K562 (cell line): ENCODE results near the gene NCKAP1. TPM values are rescaled to one million over a fixed set of nuclear protein-coding genes. Genes with fewer than 3 reads are reported as not detected.

Experiments
- ATAC-seq: fragments of 200-7000 bp; cut with Tn5 transposase; 3 replicates; pipeline ENCODE4 v1.9.1; 2020; ENCODE audit warnings: moderate library complexity
- BruUV-seq: library from RNA; stranded (reverse); fragments of 400-500 nt; replicated peaks from 2 replicates; lab custom pipeline; 2021; lab: Mats Ljungman, UMichigan
- CTCF ChIA-PET: fragments of 300-600 bp; formaldehyde crosslinking; extraction: SDS; loops from one replicate; lab custom pipeline; 2021; ENCODE audit warnings: low intra/inter-chr PET ratio; lab: Yijun Ruan, JAX
- POLR2A ChIA-PET: fragments of 300-600, 350-650 bp; sonication (Branson Sonifier 250); formaldehyde crosslinking; extraction: SDS; loops from one replicate; lab custom pipeline; 2021; ENCODE audit warnings: antibody characterized with exemption, inconsistent platforms; lab: Yijun Ruan, JAX
- DNase-seq, 4 experiments: peaks; one replicate each; pipeline versions ENCODE4 v3.0.0 to v3.0.0-alpha.2; 2011 to 2018; ENCODE audit warnings: low spot score in 3 of 4, mixed read lengths in 3 of 4; ENCODE audit errors: extremely low read depth in 1 of 4
- FAIRE-seq: peaks from 2 replicates; lab custom pipeline; 2011; peaks lifted over from hg19 to GRCh38; lab: Jason Lieb, UNC
- H2AFZ ChIP-seq: 2 replicates; pipeline ENCODE4 v1.6.0; 2011; ENCODE audit warnings: low read depth, low read length, control low read depth, inconsistent platforms
- H3K27ac ChIP-seq: fragments of 200-600 bp; 3 replicates; pipeline ENCODE4 v1.8.0; 2011; ENCODE audit warnings: low read depth, mild to moderate bottlenecking, control low read depth, inconsistent platforms, low read length, moderate library complexity, mixed read lengths; ENCODE audit errors: extremely low read depth
- H3K27me3 ChIP-seq, 2 experiments: fragments of 300-600 bp in 1 of 2; 2 replicates in 1 of 2; 3 replicates in 1 of 2; pipeline versions ENCODE4 v1.6.0 to v1.8.0; 2011; ENCODE audit warnings: inconsistent platforms in 2 of 2, low read length in 2 of 2, mild to moderate bottlenecking in 1 of 2, mixed read lengths in 1 of 2, moderate library complexity in 1 of 2; ENCODE audit not compliant: control insufficient read depth in 2 of 2, insufficient read depth in 2 of 2
- H3K36me3 ChIP-seq: fragments of 300-600 bp; 3 replicates; pipeline ENCODE4 v1.8.0; 2011; ENCODE audit warnings: mild to moderate bottlenecking, low read length, inconsistent platforms; ENCODE audit not compliant: control insufficient read depth, insufficient read depth
- H3K4me1 ChIP-seq, 2 experiments: fragments of 200-600 bp in 1 of 2; replicated peaks in 1 of 2; 2 replicates in 1 of 2; 3 replicates in 1 of 2; pipeline versions ENCODE4 v1.5.1 to v1.8.0; 2011; ENCODE audit warnings: inconsistent platforms in 2 of 2, low read length in 2 of 2, mild to moderate bottlenecking in 1 of 2, mixed read lengths in 1 of 2, moderate library complexity in 1 of 2; ENCODE audit not compliant: control insufficient read depth in 2 of 2, insufficient read depth in 2 of 2
- H3K4me2 ChIP-seq: 2 replicates; pipeline ENCODE4 v1.6.1; 2011; ENCODE audit warnings: low read length, control low read depth, inconsistent platforms, mixed read lengths; ENCODE audit not compliant: insufficient read depth
- H3K4me3 ChIP-seq: fragments of 200-600 bp; sonication (generic), shearing (Covaris generic); 2 replicates; pipeline ENCODE4 v1.5.1; 2016; ENCODE audit warnings: control low read depth, inconsistent platforms
- H3K79me2 ChIP-seq: fragments of 200-600 bp; 3 replicates; pipeline ENCODE4 v1.8.0; 2011; ENCODE audit warnings: low read length, inconsistent platforms; ENCODE audit not compliant: control insufficient read depth, insufficient read depth
- H3K9ac ChIP-seq, 2 experiments: 2 replicates each; pipeline versions ENCODE4 v1.6.0 to v1.6.1; 2011; ENCODE audit warnings: low read depth in 2 of 2, low read length in 2 of 2, control low read depth in 1 of 2, inconsistent platforms in 1 of 2, mild to moderate bottlenecking in 1 of 2, mixed read lengths in 1 of 2; ENCODE audit not compliant: insufficient read depth in 1 of 2
- H3K9me1 ChIP-seq: one replicate; pipeline ENCODE4 v1.6.0; 2011; ENCODE audit warnings: inconsistent platforms, mild to moderate bottlenecking, low read length, moderate library complexity; ENCODE audit not compliant: control insufficient read depth, insufficient read depth
- H3K9me3 ChIP-seq: replicated peaks from 2 replicates; pipeline ENCODE4 v1.5.1; 2011; ENCODE audit warnings: low read depth, low read length, inconsistent platforms; ENCODE audit not compliant: control insufficient read depth, insufficient read depth
- H4K20me1 ChIP-seq: replicated peaks from 2 replicates; pipeline ENCODE4 v1.6.1; 2011; ENCODE audit warnings: low read length, inconsistent platforms, mixed read lengths; ENCODE audit not compliant: control insufficient read depth, insufficient read depth
- CREB1 ChIP-seq, 2 experiments: sonication (generic) in 1 of 2; formaldehyde crosslinking in 1 of 2; IDR thresholded peaks; 2 replicates each; pipeline versions ENCODE4 v1.6.1 to v1.8.0; 2012 to 2022; ENCODE audit warnings: inconsistent platforms in 1 of 2, mild to moderate bottlenecking in 1 of 2, missing genetic modification reagents in 1 of 2, moderate library complexity in 1 of 2
- FOXK2 ChIP-seq, 2 experiments: fragments of 450-650 bp; IDR thresholded peaks in 1 of 2; conservative IDR thresholded peaks in 1 of 2; 2 replicates each; pipeline ENCODE4 v1.6.1; 2016; ENCODE audit warnings: low read depth in 2 of 2, mild to moderate bottlenecking in 1 of 2
- MCM5 ChIP-seq: fragments of 450-650 bp; IDR thresholded peaks from 2 replicates; pipeline ENCODE4 v1.6.1; 2016; ENCODE audit warnings: low read depth
- MCM7 ChIP-seq, 2 experiments: fragments of 450-650 bp; IDR thresholded peaks; 2 replicates each; pipeline ENCODE4 v1.6.1; 2016 to 2018
- MYBL2 ChIP-seq, 2 experiments: fragments of 450-650 bp in 1 of 2; sonication (generic) in 1 of 2; formaldehyde crosslinking in 1 of 2; IDR thresholded peaks; 2 replicates each; pipeline versions ENCODE4 v1.6.1 to v1.8.1; 2017 to 2022; ENCODE audit warnings: borderline replicate concordance in 1 of 2, inconsistent platforms in 1 of 2, low read depth in 1 of 2, mild to moderate bottlenecking in 1 of 2, missing genetic modification reagents in 1 of 2, moderate library complexity in 1 of 2
- TSC22D4 ChIP-seq: fragments of 450-650 bp; IDR thresholded peaks from 2 replicates; pipeline ENCODE4 v1.6.1; 2016; ENCODE audit warnings: missing genetic modification characterization, missing biosample characterization, control low read depth
- ZNF717 ChIP-seq: fragments of 250-450 bp; sonication (Bioruptor Pico); IDR thresholded peaks from 2 replicates; pipeline ENCODE4 v1.5.0; 2021
- in situ Hi-C: fragments of 300-500 bp; cut with MboI; formaldehyde crosslinking; loops from 4 replicates; pipeline ENCODE4 v1.15.0; 2018; ENCODE audit warnings: inconsistent platforms, mixed read lengths
- intact Hi-C: fragments of 100-400 bp; cut with micrococcal nuclease; formaldehyde crosslinking; loops from 2 replicates; pipeline ENCODE4 v1.14.2; 2022
- polyA plus RNA-seq, 8 experiments: library from polyadenylated mRNA; depleted of rRNA in 4 of 8; stranded (reverse) in 5 of 8; unstranded in 3 of 8; fragments of >200 nt; fragmentation: Nextera tagmentation in 2 of 8; fragmentation: Illumina TruSeq in 1 of 8; extraction: Ambion mirVana in 2 of 8; extraction: Trizol in 1 of 8; gene quantifications; 2 replicates each; pipeline versions ENCODE4 v1.2.1 to v1.2.3, GENCODE V29; 2011 to 2014; ENCODE audit warnings: inconsistent platforms in 1 of 8, missing spikeins in 1 of 8
- total RNA-seq, 7 experiments: library from RNA; depleted of rRNA in 6 of 7; stranded (reverse); fragments of >200 nt in 6 of 7; fragmentation: Illumina TruSeq in 2 of 7; extraction: Trizol in 2 of 7; gene quantifications; 2 replicates each; pipeline versions ENCODE4 v1.2.1 to v1.2.3, GENCODE V29; 2011 to 2021; ENCODE audit warnings: low replicate concordance in 1 of 7
- TF ChIP-seq, protein P1 (sequence below): fragments of 450-650 bp; formaldehyde crosslinking; IDR thresholded peaks from 2 replicates; pipeline ENCODE4 v1.4.0; 2020; ENCODE audit warnings: mild to moderate bottlenecking, moderate library complexity

The NCKAP1 gene
- total and polyA plus RNA-seq, 9 of the 15 experiments (the other 6 are each of a cell fraction or from before 2014, with no cell fraction given): 34.0 to 153 (median 88.7) TPM

GRCh38 chr2:182917924-182918323, 120.3 kb downstream of the NCKAP1 start:
- no peaks in the 10 kb centered on the region for H3K9me3 ChIP-seq
- H2AFZ ChIP-seq: no peak overlapping the region
- POLR2A ChIA-PET: interaction anchor here (1.1 to 2.0 kb wide), 4 partner anchors 9 to 31 kb away, joined by 3 to 5 read pairs (median 4); no protein-coding TSS in a partner anchor
- BruUV-seq: no TSS peak
- no peaks in the 10 kb centered on the region for H3K27me3 ChIP-seq
- H3K36me3 ChIP-seq: peaks cover 52% of the 10 kb centered on the region
- H4K20me1 ChIP-seq: no peaks in the 10 kb centered on the region
- no peaks in the 10 kb centered on the region for H3K4me1 ChIP-seq
- H3K4me2 ChIP-seq: no peak overlapping the region
- no peak overlapping the region for H3K27ac ChIP-seq
- H3K4me3 ChIP-seq: no peak overlapping the region
- TF ChIP-seq, protein P1, sequence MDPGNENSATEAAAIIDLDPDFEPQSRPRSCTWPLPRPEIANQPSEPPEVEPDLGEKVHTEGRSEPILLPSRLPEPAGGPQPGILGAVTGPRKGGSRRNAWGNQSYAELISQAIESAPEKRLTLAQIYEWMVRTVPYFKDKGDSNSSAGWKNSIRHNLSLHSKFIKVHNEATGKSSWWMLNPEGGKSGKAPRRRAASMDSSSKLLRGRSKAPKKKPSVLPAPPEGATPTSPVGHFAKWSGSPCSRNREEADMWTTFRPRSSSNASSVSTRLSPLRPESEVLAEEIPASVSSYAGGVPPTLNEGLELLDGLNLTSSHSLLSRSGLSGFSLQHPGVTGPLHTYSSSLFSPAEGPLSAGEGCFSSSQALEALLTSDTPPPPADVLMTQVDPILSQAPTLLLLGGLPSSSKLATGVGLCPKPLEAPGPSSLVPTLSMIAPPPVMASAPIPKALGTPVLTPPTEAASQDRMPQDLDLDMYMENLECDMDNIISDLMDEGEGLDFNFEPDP (CRISPR knock-in tag): no peak
- TF ChIP-seq MYBL2 (IDR thresholded peaks at IDR 0.05; ENCODE audit: low read depth) (no peak), MYBL2 (CRISPR knock-in tag; IDR thresholded peaks at IDR 0.05; ENCODE audit: borderline replicate concordance) (no peak), MCM5 (no peak), CREB1 (IDR thresholded peaks at IDR 0.05) (no peak), CREB1 (CRISPR knock-in tag; IDR thresholded peaks at IDR 0.05) (no peak), TSC22D4 (tag) (no peak), ZNF717 (no peak), FOXK2 (conservative IDR thresholded peaks at IDR 0.05 in 1 of 2, IDR thresholded peaks at IDR 0.05 in 1 of 2; ENCODE audit: low read depth in 2 of 2) (no peak), MCM7 (IDR thresholded peaks at IDR 0.05) (no peak)
- intact Hi-C loops: no loop called here
- H3K9me1 ChIP-seq: peaks cover 4% of the 10 kb centered on the region
- no peaks in the 10 kb centered on the region for H3K79me2 ChIP-seq
- in situ Hi-C loops: no loop called here
- FAIRE-seq (no peak), ATAC-seq (no peak), DNase-seq (no peak)
- CTCF ChIA-PET: no interaction called here
- H3K9ac ChIP-seq: no peak overlapping the region
